Osteoblast (primary cell): ENCODE results near the gene TSPAN8. TPM values are rescaled to one million over a fixed set of nuclear protein-coding genes. Genes with fewer than 3 reads are reported as not detected.

ENCODE experiments used
- DNase-seq: peaks from one replicate; pipeline ENCODE4 v3.0.0; 2011; ENCODE audit warnings: low spot score, mixed read lengths; ENCODE audit not compliant: insufficient read length; ENCODE audit errors: missing footprints
- H2AFZ ChIP-seq: 2 replicates; pipeline ENCODE4 v1.6.0; 2011; ENCODE audit warnings: mild to moderate bottlenecking, low read length
- H3K27ac ChIP-seq: 2 replicates; pipeline ENCODE4 v1.5.1; 2011; ENCODE audit warnings: mild to moderate bottlenecking, low read depth, low read length, moderate library complexity
- H3K27me3 ChIP-seq: 2 replicates; pipeline ENCODE4 v1.6.0; 2012; ENCODE audit warnings: mild to moderate bottlenecking, control low read depth, inconsistent platforms, low read length, moderate library complexity; ENCODE audit not compliant: insufficient read depth
- H3K36me3 ChIP-seq: 2 replicates; pipeline ENCODE4 v1.5.1; 2011; ENCODE audit warnings: mild to moderate bottlenecking, low read length, control low read depth, moderate library complexity; ENCODE audit not compliant: insufficient read depth
- H3K4me1 ChIP-seq: 2 replicates; pipeline ENCODE4 v1.5.1; 2011; ENCODE audit warnings: mild to moderate bottlenecking, low read length, control low read depth, moderate library complexity; ENCODE audit not compliant: insufficient read depth
- H3K4me2 ChIP-seq: 2 replicates; pipeline ENCODE4 v1.6.0; 2011; ENCODE audit warnings: mild to moderate bottlenecking, low read length; ENCODE audit not compliant: insufficient read depth
- H3K4me3 ChIP-seq: fragments of 200-600 bp; sonication (generic); 3 replicates; pipeline ENCODE4 v1.5.1; 2012; ENCODE audit warnings: mild to moderate bottlenecking, low read length, inconsistent platforms; ENCODE audit not compliant: insufficient read depth
- H3K79me2 ChIP-seq: 2 replicates; pipeline ENCODE4 v1.6.0; 2012; ENCODE audit warnings: mild to moderate bottlenecking, low read length, control low read depth, inconsistent platforms; ENCODE audit not compliant: insufficient read depth
- H3K9me3 ChIP-seq: 2 replicates; pipeline ENCODE4 v1.5.1; 2011; ENCODE audit warnings: low read depth, low read length, control low read depth
- H4K20me1 ChIP-seq: 2 replicates; pipeline ENCODE4 v1.6.0; 2012; ENCODE audit warnings: mild to moderate bottlenecking, low read length, control low read depth; ENCODE audit not compliant: insufficient read depth
- CTCF ChIP-seq: IDR thresholded peaks from 2 replicates; pipeline ENCODE4 v1.5.1; 2011; ENCODE audit warnings: mild to moderate bottlenecking, low read depth, low read length, moderate library complexity; ENCODE audit errors: extremely low read depth
- total RNA-seq: library from RNA; depleted of rRNA; stranded (reverse); fragments of >200 nt; gene quantifications from 2 replicates; pipeline ENCODE4 v1.2.3, GENCODE V29; 2012

TSPAN8 gene
- total RNA-seq, 1 donor = under 0.01 TPM

- H3K27ac ChIP-seq = no peak overlapping the region
- no peak overlapping the region for H3K4me3 ChIP-seq
- no peaks in the 10 kb centered on the region for H3K4me1 ChIP-seq
- H2AFZ ChIP-seq = no peak overlapping the region
- H3K36me3 ChIP-seq = no peaks in the 10 kb centered on the region
- no peaks in the 10 kb centered on the region for H3K9me3 ChIP-seq
- no peaks in the 10 kb centered on the region for H3K27me3 ChIP-seq
- H4K20me1 ChIP-seq = no peaks in the 10 kb centered on the region
- H3K4me2 ChIP-seq = no peak overlapping the region
- DNase-seq = no peak
- TF ChIP-seq CTCF = no peak
- H3K79me2 ChIP-seq = no peaks in the 10 kb centered on the region
Measured at GRCh38 chr12:71160585-71160984, 2.8 kb upstream of the TSPAN8 start.

- no peak overlapping the region for H2AFZ ChIP-seq
- DNase-seq = no peak
- H3K4me2 ChIP-seq = no peak overlapping the region
- H3K79me2 ChIP-seq = no peaks in the 10 kb centered on the region
- H4K20me1 ChIP-seq = no peaks in the 10 kb centered on the region
- no peak for TF ChIP-seq CTCF
- H3K27ac ChIP-seq = no peak overlapping the region
- H3K36me3 ChIP-seq = no peaks in the 10 kb centered on the region
- H3K27me3 ChIP-seq = no peaks in the 10 kb centered on the region
- H3K4me3 ChIP-seq = no peak overlapping the region
- H3K4me1 ChIP-seq = no peaks in the 10 kb centered on the region
- H3K9me3 ChIP-seq = no peaks in the 10 kb centered on the region
Measured at GRCh38 chr12:71159878-71160277, 2.1 kb upstream of the TSPAN8 start.

- no peak overlapping the region for H2AFZ ChIP-seq
- H3K27me3 ChIP-seq = no peaks in the 10 kb centered on the region
- DNase-seq = no peak
- H3K79me2 ChIP-seq = no peaks in the 10 kb centered on the region
- no peaks in the 10 kb centered on the region for H3K4me1 ChIP-seq
- no peak overlapping the region for H3K4me2 ChIP-seq
- no peak overlapping the region for H3K4me3 ChIP-seq
- H3K36me3 ChIP-seq = no peaks in the 10 kb centered on the region
- TF ChIP-seq CTCF = no peak
- no peaks in the 10 kb centered on the region for H3K9me3 ChIP-seq
- no peak overlapping the region for H3K27ac ChIP-seq
- H4K20me1 ChIP-seq = no peaks in the 10 kb centered on the region
Measured at GRCh38 chr12:71159264-71159663, 1.5 kb upstream of the TSPAN8 start.

- Histone ChIP-seq H4K20me1 (no peaks in the 10 kb centered on the region), H3K4me2 (no peak overlapping the region), H3K4me3 (no peak overlapping the region), H3K79me2 (no peaks in the 10 kb centered on the region), H3K36me3 (no peaks in the 10 kb centered on the region), H2AFZ (no peak overlapping the region), H3K9me3 (no peaks in the 10 kb centered on the region), H3K27me3 (no peaks in the 10 kb centered on the region), H3K27ac (no peak overlapping the region), H3K4me1 (no peaks in the 10 kb centered on the region)
- no peak for DNase-seq
- no peak for TF ChIP-seq CTCF
Measured at GRCh38 chr12:71158361-71158882, 623 bp upstream of the TSPAN8 start.
